ENCODE data around the gene SEZ6.

SEZ6 gene

GRCh38 chr17:29002811-29003210 is 3.0 kb downstream of the SEZ6 start:
- FAIRE-seq, result no peak

GRCh38 chr17:29000973-29001372 is 4.9 kb downstream of the SEZ6 start:
- FAIRE-seq, result no peak

GRCh38 chr17:28999206-28999605 is 6.6 kb downstream of the SEZ6 start:
- FAIRE-seq, result no peak

- no peak for FAIRE-seq
Measured at GRCh38 chr17:28997806-28998205, 8.0 kb downstream of the SEZ6 start.

- no peak for FAIRE-seq
Measured at GRCh38 chr17:28996554-28997096, 9.2 kb downstream of the SEZ6 start.

GRCh38 chr17:28993645-28994426 is 12.0 kb downstream of the SEZ6 start:
- FAIRE-seq, result no peak

GRCh38 chr17:28992625-28993600 is 12.9 kb downstream of the SEZ6 start:
- FAIRE-seq, result no peak

- FAIRE-seq, result no peak
Measured at GRCh38 chr17:28992185-28992584, 13.6 kb downstream of the SEZ6 start.

- no peak for FAIRE-seq
Measured at GRCh38 chr17:28991779-28992178, 14.1 kb downstream of the SEZ6 start.

GRCh38 chr17:28989028-28989427 is 16.8 kb downstream of the SEZ6 start:
- no peak for FAIRE-seq

- FAIRE-seq, result no peak
Measured at GRCh38 chr17:28988475-28988874, 17.4 kb downstream of the SEZ6 start.

GRCh38 chr17:28986714-28987655 is 18.8 kb downstream of the SEZ6 start:
- FAIRE-seq, result no peak

- FAIRE-seq, result no peak
Measured at GRCh38 chr17:28985950-28986713, 19.7 kb downstream of the SEZ6 start.

- no peak for FAIRE-seq
Measured at GRCh38 chr17:28983286-28984230, 22.3 kb downstream of the SEZ6 start.

GRCh38 chr17:28982131-28982793 is 23.6 kb downstream of the SEZ6 start:
- FAIRE-seq, result no peak

- no peak for FAIRE-seq
Measured at GRCh38 chr17:28978356-28978964, 27.4 kb downstream of the SEZ6 start.

- FAIRE-seq, result no peak
Measured at GRCh38 chr17:28977659-28978355, 28.0 kb downstream of the SEZ6 start.

- no peak for FAIRE-seq
Measured at GRCh38 chr17:28975646-28976045, 30.2 kb downstream of the SEZ6 start.

GRCh38 chr17:28975031-28975430 is 30.8 kb downstream of the SEZ6 start:
- no peak for FAIRE-seq

Data from colon (tissue), 2 donors.